Caco-2 (cell line): ENCODE measurements around the gene LRRK2. TPM values are rescaled to one million over a fixed set of nuclear protein-coding genes. Genes with fewer than 3 reads are reported as not detected.

ENCODE experiments used
- BruUV-seq: library from RNA; stranded (reverse); fragments of 400-500 nt; replicated peaks from 2 replicates; lab custom pipeline; 2021; lab: Mats Ljungman, UMichigan
- CTCF ChIA-PET: fragments of 300-600 bp; sonication (Branson Sonifier 250); formaldehyde crosslinking; loops from one replicate; lab custom pipeline; 2022; ENCODE audit warnings: antibody characterized with exemption; lab: Charles Lee
- POLR2A ChIA-PET: fragments of 300-600 bp; sonication (Branson Sonifier 250); formaldehyde crosslinking; loops from one replicate; lab custom pipeline; 2022; ENCODE audit warnings: antibody characterized with exemption; lab: Charles Lee
- DNase-seq, 2 experiments: peaks; one replicate each; pipeline versions ENCODE4 v3.0.0 to v3.0.0-alpha.2; 2020 to 2022
- H3K27me3 ChIP-seq: replicated peaks from 2 replicates; pipeline ENCODE4 v1.6.0; 2011; ENCODE audit warnings: low read length; ENCODE audit not compliant: control insufficient read depth, insufficient read depth
- H3K36me3 ChIP-seq: 2 replicates; pipeline ENCODE4 v1.5.1; 2011; ENCODE audit warnings: low read length; ENCODE audit not compliant: control insufficient read depth, insufficient read depth
- H3K4me1 ChIP-seq: fragments of 250-450 bp; sonication (Bioruptor Pico); 2 replicates; pipeline ENCODE4 v1.5.1; 2020; ENCODE audit warnings: mild to moderate bottlenecking
- H3K4me3 ChIP-seq: 2 replicates; pipeline ENCODE4 v1.5.1; 2011; ENCODE audit warnings: low read depth, mild to moderate bottlenecking, control low read depth, low read length
- H3K9me3 ChIP-seq: fragments of 250-450 bp; sonication (Bioruptor Pico); 2 replicates; pipeline ENCODE4 v1.5.1; 2020; ENCODE audit warnings: mild to moderate bottlenecking, moderate library complexity
- H3K27ac Mint-ChIP-seq: one replicate; pipeline ENCODE4 v1.8.0; 2022; ENCODE audit warnings: mixed read lengths; ENCODE audit not compliant: unreplicated experiment
- H3K27me3 Mint-ChIP-seq: one replicate; pipeline ENCODE4 v1.8.0; 2022; ENCODE audit warnings: mixed read lengths; ENCODE audit not compliant: insufficient read depth, unreplicated experiment
- H3K36me3 Mint-ChIP-seq: one replicate; pipeline ENCODE4 v1.8.0; 2022; ENCODE audit warnings: mild to moderate bottlenecking, mixed read lengths; ENCODE audit not compliant: insufficient read depth, unreplicated experiment
- H3K4me1 Mint-ChIP-seq: one replicate; pipeline ENCODE4 v1.8.0; 2022; ENCODE audit warnings: low read depth, mixed read lengths; ENCODE audit not compliant: unreplicated experiment
- H3K4me3 Mint-ChIP-seq: one replicate; pipeline ENCODE4 v1.8.0; 2022; ENCODE audit warnings: mild to moderate bottlenecking, moderate library complexity, mixed read lengths; ENCODE audit not compliant: unreplicated experiment
- H3K9me3 Mint-ChIP-seq: one replicate; pipeline ENCODE4 v1.8.0; 2022; ENCODE audit warnings: mixed read lengths; ENCODE audit not compliant: unreplicated experiment
- intact Hi-C: fragments of 100-400 bp; cut with micrococcal nuclease; formaldehyde crosslinking; loops from one replicate; pipeline ENCODE4 v1.10.0; 2022; ENCODE audit not compliant: unreplicated experiment
- total RNA-seq: library from RNA; stranded (reverse); gene quantifications from 2 replicates; pipeline ENCODE4 v1.2.3, GENCODE V29; 2022
- TF ChIP-seq, protein P1 (sequence below), 2 experiments: fragments of 200-600 bp in 1 of 2; IDR thresholded peaks; 1 replicate in 1 of 2; 2 replicates in 1 of 2; pipeline versions ENCODE4 v1.5.1 to v1.8.0; 2011 to 2022; ENCODE audit warnings: antibody characterized with exemption in 1 of 2, control low read depth in 1 of 2, inconsistent platforms in 1 of 2, low read depth in 1 of 2, low read length in 1 of 2, mild to moderate bottlenecking in 1 of 2, moderate library complexity in 1 of 2; ENCODE audit not compliant: insufficient read depth in 1 of 2, severe bottlenecking in 1 of 2, unreplicated experiment in 1 of 2

LRRK2 gene
- total RNA-seq, 1 experiment from 2014 or later, result 0.11 TPM

DNA sequence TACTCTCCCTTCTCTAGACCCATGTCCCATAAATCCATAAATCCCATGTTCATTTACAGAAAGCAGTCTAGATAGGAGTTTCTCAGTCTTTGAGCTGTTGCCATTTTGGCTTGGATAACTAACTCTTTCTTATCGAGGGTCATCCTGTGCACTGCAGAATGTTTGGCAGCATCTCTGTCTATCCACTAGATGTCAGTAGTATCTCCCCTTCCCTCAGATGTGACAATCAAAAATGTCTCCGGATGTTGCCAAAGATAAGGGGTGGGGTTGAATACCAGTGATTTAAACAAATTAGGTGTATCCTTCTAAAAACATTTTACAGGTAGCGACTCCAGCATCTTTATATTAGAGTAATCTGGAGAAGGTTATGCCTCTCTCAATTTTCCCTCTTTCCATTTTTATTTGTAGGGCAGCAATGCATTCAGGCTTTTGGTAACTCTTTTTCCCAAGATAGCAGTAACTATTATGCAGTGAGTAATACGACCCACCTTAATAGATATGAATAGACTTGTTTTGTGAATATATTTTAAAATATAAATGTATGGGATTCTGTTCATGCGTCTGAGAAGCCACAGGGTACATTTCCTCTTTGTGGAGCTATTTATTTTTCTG, 100.7 kb downstream of the LRRK2 start:
- H3K27me3 Mint-ChIP-seq, result peaks cover 3% of the 10 kb centered on the region
- H3K4me3 Mint-ChIP-seq, result no peak overlapping the region
- no peaks in the 10 kb centered on the region for H3K36me3 ChIP-seq
- BruUV-seq, result no TSS peak
- CTCF ChIA-PET, result interaction anchor here (1.0 kb wide), 1 partner anchor 14 kb away, joined by 3 read pairs; no protein-coding TSS in a partner anchor
- POLR2A ChIA-PET, result no interaction called here
- no peaks in the 10 kb centered on the region for H3K36me3 Mint-ChIP-seq
- intact Hi-C loops, result loop anchor here (1.0 to 5.0 kb wide), 2 partner anchors 50 to 597 kb away; no protein-coding TSS in a partner anchor
- H3K9me3 Mint-ChIP-seq, result peaks cover under 1% of the 10 kb centered on the region
- H3K9me3 ChIP-seq, result peaks cover 8% of the 10 kb centered on the region
- peak; percentile 34 to 40 for DNase-seq
- TF ChIP-seq, protein P1, sequence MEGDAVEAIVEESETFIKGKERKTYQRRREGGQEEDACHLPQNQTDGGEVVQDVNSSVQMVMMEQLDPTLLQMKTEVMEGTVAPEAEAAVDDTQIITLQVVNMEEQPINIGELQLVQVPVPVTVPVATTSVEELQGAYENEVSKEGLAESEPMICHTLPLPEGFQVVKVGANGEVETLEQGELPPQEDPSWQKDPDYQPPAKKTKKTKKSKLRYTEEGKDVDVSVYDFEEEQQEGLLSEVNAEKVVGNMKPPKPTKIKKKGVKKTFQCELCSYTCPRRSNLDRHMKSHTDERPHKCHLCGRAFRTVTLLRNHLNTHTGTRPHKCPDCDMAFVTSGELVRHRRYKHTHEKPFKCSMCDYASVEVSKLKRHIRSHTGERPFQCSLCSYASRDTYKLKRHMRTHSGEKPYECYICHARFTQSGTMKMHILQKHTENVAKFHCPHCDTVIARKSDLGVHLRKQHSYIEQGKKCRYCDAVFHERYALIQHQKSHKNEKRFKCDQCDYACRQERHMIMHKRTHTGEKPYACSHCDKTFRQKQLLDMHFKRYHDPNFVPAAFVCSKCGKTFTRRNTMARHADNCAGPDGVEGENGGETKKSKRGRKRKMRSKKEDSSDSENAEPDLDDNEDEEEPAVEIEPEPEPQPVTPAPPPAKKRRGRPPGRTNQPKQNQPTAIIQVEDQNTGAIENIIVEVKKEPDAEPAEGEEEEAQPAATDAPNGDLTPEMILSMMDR (IDR thresholded peaks at IDR 0.05; ENCODE audit: insufficient read depth in 1 of 2, low read depth in 1 of 2, low read length in 1 of 2, severe bottlenecking in 1 of 2, unreplicated experiment in 1 of 2), result peak; percentile 39 to 82
- H3K4me3 ChIP-seq, result no peak overlapping the region
- H3K27me3 ChIP-seq, result no peaks in the 10 kb centered on the region
- H3K4me1 Mint-ChIP-seq, result no peaks in the 10 kb centered on the region
- peaks cover 6% of the 10 kb centered on the region for H3K4me1 ChIP-seq
- H3K27ac Mint-ChIP-seq, result no peak overlapping the region

- Mint-ChIP-seq H3K9me3 (peaks cover 9% of the 10 kb centered on the region), H3K36me3 (no peaks in the 10 kb centered on the region), H3K27ac (no peak overlapping the region), H3K4me3 (no peak overlapping the region), H3K27me3 (peaks cover 3% of the 10 kb centered on the region), H3K4me1 (no peaks in the 10 kb centered on the region)
- TF ChIP-seq, protein P1 (IDR thresholded peaks at IDR 0.05; ENCODE audit: insufficient read depth in 1 of 2, low read depth in 1 of 2, low read length in 1 of 2, severe bottlenecking in 1 of 2, unreplicated experiment in 1 of 2), result no peak
- Histone ChIP-seq H3K36me3 (no peaks in the 10 kb centered on the region), H3K4me3 (no peak overlapping the region), H3K27me3 (no peaks in the 10 kb centered on the region), H3K4me1 (peaks cover 6% of the 10 kb centered on the region), H3K9me3 (peaks cover 12% of the 10 kb centered on the region)
- DNase-seq, result no peak
- ChIA-PET POLR2A (no interaction called here), CTCF (no interaction called here)
- BruUV-seq, result no TSS peak
- intact Hi-C loops, result loop anchor here (5.0 kb wide), 1 partner anchor 595 kb away; no protein-coding TSS in a partner anchor
These were observed 102.7 kb downstream of the LRRK2 start for GRCh38 chr12:40327535-40327934.

DNA sequence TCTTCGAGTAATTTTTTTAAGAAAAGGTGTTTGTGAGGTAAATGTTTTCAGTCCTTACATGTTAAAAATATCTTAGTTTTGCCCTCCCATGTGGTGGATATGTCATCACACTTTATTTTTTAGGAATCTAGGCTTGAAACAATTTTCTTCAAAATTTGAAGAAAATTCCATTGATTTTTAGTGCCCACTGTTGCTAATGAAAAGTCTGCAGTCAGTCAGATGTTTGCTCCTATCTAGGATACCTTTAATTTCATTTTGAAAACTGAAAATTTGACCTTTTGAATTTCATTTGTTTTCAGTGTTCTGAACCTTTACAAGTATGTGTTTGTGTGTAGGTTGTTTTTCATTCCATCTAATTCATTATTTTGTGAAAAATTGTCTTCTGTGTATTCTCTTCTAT, 105.4 kb downstream of the LRRK2 start:
- no peaks in the 10 kb centered on the region for H3K36me3 Mint-ChIP-seq
- ChIA-PET CTCF (no interaction called here), POLR2A (no interaction called here)
- H3K36me3 ChIP-seq, result no peaks in the 10 kb centered on the region
- no peak overlapping the region for H3K4me3 Mint-ChIP-seq
- H3K4me3 ChIP-seq, result no peak overlapping the region
- H3K9me3 ChIP-seq, result peaks cover 12% of the 10 kb centered on the region
- BruUV-seq, result no TSS peak
- H3K4me1 ChIP-seq, result peaks cover 6% of the 10 kb centered on the region
- H3K27me3 ChIP-seq, result no peaks in the 10 kb centered on the region
- no peaks in the 10 kb centered on the region for H3K4me1 Mint-ChIP-seq
- TF ChIP-seq, protein P1 (IDR thresholded peaks at IDR 0.05; ENCODE audit: insufficient read depth in 1 of 2, low read depth in 1 of 2, low read length in 1 of 2, severe bottlenecking in 1 of 2, unreplicated experiment in 1 of 2), result no peak
- H3K27ac Mint-ChIP-seq, result no peak overlapping the region
- no peak for DNase-seq
- intact Hi-C loops, result no loop called here
- H3K9me3 Mint-ChIP-seq, result peaks cover 9% of the 10 kb centered on the region
- H3K27me3 Mint-ChIP-seq, result peaks cover 3% of the 10 kb centered on the region
